ENCODE results near the gene PXDN.
A peak's percentile ranks its signal among the peaks of the same experiment; 100 is the strongest.
"Not testable (repeated sequence)": the region's sequence is repeated elsewhere in the genome, so short reads cannot be mapped to it uniquely, and the experiment has no call there.

Gene PXDN

DNA sequence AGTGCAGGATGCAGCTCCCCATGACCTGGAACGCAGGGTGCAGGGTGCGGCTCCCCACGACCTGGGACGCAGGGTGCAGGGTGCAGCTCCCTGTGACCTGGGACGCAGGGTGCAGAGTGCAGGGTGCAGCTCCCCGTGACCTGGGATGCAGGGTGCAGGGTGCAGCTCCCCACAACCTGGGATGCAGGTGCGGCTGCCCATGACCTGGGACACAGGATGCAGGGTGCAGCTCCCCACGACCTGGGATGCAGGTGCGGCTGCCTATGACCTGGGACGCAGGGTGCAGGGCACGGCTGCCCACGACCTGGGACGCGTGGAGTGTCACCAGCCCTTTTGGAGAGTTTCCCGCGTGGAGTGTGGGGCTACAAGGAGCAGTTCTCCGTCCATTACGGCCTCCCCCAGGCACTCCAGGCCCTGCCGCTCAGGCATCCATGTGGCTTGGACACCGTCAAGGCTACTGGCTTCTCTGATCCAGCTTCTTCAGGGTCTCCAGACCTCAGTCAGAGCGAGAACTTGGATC is 38.7 kb downstream of the PXDN start:
- DNase-seq (ENCODE audit: low read depth, low spot score) = no peak

DNA sequence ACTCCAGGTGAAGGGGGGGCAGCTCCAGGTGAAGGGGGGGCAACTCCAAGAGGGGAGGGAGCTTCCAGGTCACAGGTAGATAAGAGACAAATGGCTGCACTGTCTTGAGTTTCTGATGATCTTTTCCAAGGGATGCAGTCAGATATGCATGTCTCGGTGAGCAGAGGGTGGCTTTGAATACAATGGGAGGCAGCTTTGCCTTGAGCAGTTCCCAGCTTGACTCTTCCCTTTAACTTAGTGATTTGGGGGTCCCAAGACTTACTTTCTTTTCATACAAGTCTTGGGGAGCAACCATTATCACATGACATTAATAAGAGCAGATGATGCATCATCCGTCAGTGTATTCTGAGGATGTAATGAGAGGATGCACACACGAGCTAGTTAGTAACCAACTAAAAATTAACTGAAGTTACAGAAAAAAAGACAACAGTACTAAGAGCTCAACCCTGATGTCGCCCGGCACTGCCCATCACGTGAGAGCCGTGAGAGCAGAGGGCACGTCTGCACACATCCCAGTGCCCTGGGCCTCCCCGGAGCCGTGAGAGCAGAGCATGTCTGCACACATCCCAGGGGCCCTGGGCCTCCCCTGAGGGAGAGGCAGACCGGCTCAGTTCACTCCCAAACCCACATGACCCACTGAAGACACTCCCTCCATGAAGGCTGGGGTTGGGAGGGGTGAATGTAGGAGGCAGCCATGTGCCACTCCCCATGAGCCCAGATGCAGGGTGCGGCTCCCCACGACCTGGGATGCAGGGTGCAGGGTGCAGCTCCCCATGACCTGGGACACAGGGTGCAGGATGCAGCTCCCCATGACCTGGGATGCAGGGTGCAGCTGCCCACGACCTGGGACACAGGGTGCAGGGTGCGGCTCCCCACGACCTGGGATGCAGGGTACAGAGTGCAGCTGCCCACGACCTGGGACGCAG is 39.4 kb downstream of the PXDN start:
- DNase-seq (ENCODE audit: low read depth, low spot score) = no peak

DNA sequence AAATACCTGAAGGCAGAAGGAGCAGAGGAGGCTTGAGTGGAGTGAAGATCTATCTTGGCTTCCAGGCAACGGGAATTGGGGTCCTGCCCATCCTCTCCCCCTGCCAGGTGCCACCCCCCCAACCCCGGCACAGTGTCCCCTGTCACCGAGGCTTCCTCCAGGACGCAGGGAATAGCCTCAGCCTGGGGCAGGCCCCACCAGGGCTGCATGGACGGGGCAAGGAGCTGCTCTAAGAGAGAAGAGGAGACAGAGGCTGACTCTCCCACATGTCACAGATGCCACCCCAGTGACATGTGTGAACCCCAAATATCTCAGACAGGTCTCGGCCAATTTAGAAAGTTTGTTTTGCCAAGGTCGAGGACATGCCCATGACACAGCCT is 42.1 kb downstream of the PXDN start:
- no peak for DNase-seq (ENCODE audit: low read depth, low spot score)

DNA sequence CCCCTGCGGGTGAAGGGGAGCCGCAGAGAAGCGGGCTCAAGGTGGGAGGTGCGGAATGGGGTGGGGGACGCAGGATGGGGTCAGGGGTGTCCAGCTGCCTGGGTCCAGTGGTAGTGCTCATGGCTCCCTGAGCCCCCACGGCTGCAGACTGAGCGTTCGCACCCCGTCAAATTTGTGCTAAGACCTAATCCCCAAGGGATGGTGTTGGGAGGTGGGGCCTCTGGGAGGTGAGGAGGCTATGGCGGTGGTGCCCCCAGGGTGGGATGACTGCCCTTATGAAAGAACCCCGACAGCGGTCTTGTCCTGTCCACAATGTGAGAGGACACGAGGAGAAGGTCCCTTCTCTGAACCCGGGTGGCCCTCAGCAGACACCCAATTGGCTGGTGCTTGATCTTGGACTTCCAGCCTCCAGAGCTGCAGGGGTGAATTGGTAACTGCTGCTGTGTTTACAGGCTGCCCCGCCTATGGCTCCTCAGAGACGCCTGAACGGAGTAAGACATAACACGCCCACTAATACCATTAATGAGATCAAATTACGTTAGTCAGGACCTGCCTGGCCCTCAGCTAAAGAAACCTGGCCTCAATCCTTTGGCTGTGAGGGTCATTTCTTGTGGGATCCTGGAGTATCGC is 42.6 kb downstream of the PXDN start:
- DNase-seq (ENCODE audit: low read depth, low spot score) = no peak

DNA sequence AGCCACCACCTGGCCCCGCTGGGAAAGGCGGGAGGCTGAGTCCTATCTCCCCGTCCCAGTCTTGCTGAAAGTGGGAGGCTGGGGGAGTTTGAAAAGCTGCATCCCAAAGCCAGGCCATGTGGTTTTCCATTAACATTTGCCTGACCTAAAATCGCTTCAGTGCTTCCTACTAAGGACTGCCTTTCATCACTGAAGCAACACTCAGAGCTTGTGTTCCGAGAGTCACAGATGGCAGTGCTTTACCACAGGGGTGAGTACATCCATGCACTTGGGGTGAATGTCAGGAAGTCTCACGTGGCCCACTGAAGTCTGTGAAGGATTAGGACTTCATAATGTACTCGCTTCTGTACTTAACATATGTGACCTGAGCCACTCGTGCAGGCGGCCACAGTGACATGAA is 43.3 kb downstream of the PXDN start:
- DNase-seq (ENCODE audit: low read depth, low spot score) = no peak

DNA sequence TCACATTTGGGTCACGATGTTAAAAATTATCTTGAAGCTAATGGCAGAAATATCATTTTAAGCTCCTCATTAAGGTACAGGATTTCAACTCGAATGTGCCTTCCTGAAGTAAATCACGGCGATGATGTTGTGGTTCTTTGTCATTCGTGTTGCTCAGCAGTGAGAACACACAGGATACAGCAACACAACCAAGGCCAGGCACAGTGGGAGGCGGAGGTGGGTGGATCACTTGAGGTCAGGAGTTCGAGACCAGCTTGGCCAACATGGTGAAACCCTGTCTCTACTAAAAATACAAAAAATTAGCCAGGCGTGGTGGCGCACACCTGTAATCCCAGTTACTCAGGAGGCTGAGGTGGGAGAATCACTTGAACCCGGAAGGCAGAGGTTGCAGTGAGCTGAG is 43.9 kb downstream of the PXDN start:
- not testable (repeated sequence) for DNase-seq (ENCODE audit: low read depth, low spot score)

DNA sequence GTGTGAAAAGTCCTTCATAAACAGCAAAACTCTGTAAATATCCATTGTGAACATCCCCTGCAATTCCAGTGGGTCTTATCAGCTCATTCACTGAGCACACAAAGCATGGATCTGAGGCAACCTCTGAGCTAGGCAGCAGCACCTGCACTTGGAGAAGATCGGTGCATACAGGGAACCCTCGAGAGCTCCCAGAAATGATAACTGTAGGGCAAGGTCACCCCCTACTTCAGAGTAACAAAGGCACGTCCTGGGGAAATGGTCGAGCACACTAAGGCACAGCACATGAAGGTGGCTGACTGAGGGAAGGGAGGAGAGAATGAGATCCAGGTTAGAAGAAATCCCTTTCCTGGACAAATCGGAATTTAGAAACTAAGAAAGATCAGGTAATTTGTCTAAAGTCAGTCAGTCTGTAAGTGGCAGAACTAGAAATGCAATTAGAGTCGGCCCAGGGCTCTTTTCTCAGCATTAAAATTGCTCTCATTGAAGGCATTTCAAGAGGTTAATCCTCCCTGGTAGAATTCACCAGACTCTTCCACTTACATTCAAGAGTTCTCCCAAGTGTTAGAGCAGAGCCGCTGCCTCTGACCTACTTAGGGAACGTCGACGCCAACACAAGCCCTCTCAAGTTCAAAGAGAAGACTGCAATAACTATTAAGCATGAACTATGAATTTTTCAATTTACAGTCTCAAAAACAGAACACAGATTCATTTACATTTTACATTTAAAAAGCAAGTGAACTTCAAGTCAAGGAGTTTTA is 45.9 kb downstream of the PXDN start:
- no peak for DNase-seq (ENCODE audit: low read depth, low spot score)

DNA sequence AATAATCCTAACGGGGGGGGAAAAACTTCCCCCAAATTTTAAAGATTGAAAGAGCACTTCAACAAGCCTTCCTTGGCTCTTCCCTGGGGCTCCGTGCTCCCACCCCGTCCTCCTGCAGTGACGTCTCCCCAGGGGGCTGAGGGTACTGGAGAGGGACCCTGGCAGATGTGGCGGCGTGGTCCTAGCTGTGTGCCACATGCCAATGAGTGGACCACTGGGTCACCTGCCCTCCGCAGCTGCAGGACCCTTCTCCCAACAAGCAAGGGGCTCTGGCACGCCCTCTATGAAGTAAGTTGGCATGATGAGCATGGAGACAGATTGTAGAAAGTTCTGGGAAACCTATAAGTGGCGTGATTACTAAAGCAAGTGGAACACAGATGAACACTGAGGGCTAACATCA is 46.7 kb downstream of the PXDN start:
- DNase-seq (ENCODE audit: low read depth, low spot score) = no peak

DNA sequence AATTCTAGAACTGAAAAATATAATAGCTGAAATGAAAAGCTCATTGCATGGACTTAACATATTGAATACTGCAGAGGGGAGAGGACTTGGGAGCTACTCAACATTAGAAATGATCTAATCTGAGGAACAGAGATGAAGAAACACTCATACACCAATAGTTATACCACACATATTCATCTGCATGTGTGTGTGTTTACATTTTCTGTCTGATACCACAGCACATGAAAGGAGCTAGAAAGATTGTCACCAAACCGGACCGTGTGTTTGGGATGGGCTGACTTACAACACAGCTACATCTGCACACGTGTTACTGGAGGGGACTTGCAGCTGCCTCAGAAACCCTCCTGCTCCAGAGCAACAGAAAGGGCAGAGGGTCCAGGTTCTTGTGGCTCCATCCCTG is 47.8 kb downstream of the PXDN start:
- DNase-seq (ENCODE audit: low read depth, low spot score) = no peak

DNA sequence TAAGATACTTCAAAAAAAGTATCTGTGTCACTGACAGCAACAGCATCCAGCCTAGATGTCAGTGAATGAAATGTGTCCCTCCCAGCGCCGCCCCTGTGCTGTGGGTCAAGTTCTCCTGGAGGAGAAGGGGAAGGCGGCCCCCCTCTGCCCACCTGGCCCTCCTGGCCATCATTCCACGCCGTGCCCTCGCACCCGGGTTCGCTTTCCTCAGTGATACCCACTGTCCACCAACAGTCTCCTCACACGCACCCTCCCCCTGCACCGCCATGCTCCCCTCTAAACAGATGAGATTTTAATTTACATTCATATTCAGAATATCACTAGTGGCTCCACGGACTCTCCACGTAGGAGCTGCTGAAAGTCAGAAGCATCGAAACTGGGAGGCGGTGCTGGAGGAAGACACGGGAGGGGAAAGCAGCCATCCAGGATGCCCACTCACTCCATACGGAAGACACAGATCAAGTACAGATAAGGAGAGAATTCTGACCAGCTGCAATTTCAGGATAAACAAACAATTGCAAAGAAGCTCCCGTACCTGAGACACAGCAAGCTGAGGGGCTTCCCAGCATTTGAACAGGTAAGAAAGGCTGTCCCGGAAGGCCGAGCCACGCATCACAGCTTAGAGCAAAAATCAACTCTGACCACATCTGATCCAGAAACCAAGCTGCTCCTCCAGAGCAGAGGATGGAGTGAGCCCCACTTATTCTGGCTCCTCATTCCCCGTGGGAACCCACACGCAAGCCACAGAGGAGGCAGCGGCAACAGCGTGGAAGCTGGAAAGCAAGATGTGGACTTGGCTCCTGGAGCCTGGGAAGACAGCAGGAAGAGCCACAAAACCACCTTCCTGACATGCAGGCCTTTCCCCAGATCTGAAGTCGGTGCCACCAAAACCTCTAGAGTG is 49.7 kb downstream of the PXDN start:
- DNase-seq (ENCODE audit: low read depth, low spot score) = no peak

DNA sequence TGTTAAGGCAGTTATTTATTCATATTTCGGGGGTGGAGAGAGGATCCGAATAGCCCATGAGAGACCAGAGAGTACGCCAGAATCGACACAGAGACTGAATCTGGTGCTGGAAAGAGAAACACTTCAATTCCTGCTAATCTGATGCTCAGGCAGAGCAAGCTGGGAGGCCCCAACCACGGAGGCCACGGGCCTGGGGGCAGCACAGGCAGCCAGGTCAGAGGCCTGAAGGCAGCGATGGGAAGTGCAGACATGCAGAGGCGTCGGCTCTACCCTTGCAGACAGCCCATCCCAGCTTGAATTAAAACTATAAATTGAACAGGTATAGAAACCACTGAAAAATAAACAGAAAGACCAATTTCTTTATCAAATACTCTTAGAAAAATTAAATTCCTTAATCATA is 50.6 kb downstream of the PXDN start:
- no peak for DNase-seq (ENCODE audit: low read depth, low spot score)

DNA sequence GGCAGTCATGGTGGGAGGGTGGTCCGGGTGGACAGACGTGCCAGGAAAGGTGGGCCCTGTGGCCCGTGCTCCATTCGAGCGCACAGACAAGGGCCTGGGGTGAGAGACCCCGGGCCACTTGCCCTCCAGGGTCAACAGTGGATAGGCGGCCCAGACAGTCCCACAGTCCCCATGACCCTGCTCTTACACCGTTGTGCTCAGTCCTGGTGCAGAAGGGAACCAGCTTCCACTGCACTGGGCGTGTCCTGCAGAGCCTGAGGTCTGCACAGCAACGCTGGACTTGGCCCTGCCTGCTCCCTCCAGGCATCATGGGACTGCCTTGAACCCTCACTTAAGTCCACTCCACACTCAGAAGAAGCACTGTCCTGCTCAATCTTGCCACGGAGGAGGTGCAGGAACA is 52.0 kb downstream of the PXDN start:
- no peak for DNase-seq (ENCODE audit: low read depth, low spot score)

DNA sequence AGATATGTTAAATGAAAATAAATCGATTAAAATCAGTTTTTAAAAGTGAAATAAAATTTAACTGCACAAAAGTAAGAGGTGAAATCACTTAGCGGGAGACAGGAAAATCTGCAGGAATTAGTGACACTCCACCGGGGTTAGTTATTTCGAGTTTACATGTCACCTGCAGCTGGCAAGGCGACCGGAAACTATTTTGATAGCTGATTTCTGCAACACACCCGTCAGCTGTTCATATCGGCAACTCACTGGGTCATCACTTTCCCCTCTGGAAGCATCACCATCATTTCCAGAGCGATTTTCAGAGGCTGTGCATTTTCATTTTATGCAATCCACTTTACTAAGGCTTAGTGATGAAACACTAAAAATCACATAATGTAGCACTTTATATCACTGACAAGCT is 52.9 kb downstream of the PXDN start:
- DNase-seq (ENCODE audit: low read depth, low spot score) = no peak

DNA sequence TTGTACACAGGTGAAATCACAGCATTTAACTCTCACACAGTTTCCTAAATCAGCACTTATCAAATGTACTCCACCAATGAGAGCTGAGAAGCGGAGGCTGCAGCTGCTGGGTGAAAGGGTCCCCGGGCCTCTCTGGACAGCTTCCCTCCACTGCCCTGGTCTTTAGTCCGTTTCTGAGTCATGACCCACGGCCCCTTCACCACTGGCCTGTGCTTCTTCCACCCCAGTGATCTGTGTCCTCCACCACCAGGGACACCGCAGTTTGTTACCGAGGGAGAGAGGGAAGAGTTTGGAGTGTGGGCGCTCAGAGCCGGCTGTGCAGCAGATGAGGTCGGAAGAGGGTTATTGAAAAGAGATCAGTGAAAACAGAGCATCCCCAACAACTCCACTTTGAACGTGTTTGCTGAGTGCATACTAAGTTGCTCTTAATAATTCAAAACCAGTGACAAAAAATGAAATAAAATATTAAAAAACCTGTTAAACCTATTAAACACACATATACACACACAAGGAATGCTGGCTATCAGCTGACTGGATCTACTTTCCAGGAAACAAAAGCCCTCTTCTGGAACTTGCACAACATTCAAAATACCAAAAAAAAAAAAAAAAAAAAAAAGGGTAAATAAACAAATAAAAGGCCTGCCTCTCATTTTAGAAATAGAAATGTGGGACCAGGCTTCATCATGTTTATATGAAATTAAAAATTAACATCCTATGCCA is 54.1 kb downstream of the PXDN start:
- no peak for DNase-seq (ENCODE audit: low read depth, low spot score)

DNA sequence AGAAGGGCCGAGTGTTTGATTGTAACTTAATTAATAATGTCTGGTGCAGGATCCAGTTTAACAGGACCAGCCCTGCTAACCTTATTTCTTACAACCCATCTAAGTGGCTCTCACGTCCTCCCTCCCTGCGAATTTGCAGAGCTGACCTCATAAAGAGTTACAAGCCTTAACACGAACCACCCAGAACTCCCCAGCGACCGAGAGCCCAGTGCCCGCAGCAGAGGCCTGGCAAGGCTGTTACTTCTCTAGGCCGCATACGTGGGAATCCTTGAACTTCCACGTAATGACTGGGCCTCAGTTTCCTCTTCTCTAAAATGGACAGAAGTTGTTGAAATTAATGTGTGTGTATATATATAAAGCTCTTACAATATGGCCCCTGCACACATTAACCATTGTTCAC is 55.5 kb downstream of the PXDN start:
- DNase-seq (ENCODE audit: low read depth, low spot score) = no peak

DNA sequence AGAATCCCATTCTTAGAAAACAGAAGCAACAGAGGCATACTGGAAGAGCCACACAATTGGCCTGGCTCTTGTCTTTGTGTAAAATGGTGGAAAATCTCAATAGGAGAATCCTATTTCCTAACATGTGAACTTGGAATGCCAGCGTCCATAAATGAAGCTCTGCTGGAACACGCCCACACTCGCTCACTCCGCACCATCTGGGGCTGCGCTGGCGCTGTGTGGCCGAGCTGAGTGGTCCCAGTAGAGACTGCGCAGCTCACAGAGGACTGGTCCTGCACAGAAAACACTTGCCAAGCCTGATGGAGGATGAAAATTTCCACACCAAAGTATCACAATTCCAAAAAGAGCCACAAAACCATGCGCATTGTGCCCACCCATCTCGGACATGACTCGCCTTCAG is 56.2 kb downstream of the PXDN start:
- DNase-seq (ENCODE audit: low read depth, low spot score) = no peak

DNA sequence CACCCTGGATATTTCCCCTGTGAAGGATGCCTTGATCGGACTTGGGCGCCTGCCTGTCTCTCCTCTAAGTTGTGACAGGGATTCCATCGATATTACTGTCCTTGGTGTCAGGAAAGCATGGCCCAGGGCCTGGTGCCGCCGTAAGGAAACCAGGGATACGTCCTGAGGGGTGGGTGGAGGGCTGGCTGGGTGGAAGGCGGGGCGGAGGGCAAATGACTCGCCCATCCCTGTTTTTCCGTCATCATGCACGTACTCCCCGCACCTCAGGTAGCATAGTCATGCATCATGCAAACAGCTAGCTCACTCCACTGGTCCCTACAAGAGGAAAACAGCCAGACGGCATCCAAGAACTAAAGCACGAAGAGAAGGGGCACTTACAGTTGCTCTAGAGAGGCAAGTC is 57.1 kb downstream of the PXDN start:
- no peak for DNase-seq (ENCODE audit: low read depth, low spot score)

DNA sequence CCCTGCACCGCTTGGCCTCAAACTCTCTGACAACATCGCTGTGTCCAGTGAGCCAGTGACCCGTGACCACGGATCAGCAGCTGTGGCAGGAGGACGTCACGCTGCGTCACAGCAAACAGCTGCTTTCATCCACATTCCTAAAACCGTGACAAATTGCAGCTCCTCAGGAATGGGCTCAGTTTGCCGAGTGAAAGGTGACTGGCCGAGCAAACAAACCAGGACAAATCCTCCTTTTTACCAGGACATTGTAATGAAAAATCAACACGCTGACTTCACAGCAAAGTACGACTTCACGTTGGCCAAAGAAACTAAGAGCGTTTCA is 57.6 kb downstream of the PXDN start:
- DNase-seq (ENCODE audit: low read depth, low spot score) = peak; percentile 80

DNA sequence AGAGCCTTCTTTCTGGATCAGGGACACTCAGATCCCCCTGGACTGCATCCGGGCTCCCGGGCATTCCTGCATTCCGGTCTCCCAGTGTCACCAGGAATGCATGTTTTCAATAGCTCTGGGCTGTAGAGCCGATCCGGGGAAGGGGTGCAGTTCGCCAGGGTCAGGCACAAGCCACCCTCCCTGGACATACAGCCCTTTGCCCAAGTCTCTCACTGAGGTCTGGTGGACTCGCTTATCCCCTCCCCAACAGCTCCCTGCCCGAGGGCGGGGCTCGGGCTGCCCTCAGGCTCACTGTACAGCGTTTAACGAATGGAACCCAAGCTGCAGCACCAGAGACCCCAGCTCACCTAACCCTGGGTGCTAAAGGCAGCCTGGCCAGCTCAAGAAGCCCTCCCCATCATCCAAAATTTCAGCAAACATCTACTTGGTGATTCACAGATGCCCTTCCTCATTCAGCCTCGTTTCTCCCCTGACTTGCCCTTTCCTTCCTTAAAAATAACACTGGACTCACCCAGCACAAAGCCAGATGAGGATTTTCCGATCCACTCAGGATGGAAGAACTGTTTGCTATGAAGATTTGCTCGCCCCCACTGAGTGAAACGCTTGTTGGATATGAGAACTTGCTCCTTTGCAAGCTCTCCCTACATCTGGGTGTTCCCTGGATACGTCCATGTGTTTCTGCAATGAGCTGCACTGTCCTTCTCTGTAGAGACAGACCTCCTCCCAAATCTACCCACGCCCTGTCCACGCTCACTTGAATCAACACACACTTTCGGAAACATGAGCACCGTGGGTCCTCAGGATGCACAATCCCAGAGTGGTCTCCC is 58.1 kb downstream of the PXDN start:
- DNase-seq (ENCODE audit: low read depth, low spot score) = no peak

All from brain pericyte (primary cell).